Colon (tissue), 2 donors: ENCODE results near the gene PHACTR1.

Experiments
- FAIRE-seq: peaks from 2 replicates; lab custom pipeline; 2012; peaks lifted over from hg19 to GRCh38; lab: Jason Lieb, UNC
- donor health status: control.
- donor health status: control.

Gene PHACTR1

DNA sequence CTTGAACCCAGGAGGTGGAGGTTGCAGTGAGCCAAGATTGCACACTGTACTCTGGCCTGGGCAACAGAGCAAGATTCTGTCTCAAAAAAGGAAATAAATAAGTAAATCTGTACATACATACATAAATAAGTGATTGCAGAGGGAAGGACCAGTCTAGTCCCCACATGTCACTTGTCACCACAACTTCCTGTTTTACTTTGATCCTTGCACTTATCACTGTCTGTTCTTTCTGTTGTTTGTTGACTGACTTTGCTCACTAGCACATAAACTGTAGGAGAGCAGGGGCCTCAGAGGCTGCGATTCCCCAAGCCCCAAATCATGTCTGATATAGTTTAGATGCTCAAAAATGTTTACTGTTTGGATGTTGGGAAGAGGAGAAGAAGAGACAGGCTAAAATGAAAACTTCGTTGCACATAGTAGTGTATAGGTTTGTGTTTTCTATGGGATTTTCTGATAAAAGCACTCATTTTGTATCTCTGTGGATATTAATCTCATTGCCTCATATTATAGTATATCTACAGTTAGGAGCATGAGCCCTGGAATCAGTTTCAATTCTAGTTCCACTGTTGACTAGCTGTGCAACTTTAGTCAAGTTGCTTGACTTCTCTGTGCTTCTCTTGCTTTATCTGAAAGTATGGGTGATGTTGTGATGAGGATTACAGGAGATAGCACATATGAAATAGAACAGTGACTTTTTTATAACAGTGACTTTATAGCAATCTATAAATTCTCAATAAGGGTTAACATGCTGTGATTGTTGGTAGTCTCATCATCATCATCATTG is 446.8 kb downstream of the PHACTR1 start:
- FAIRE-seq = no peak

DNA sequence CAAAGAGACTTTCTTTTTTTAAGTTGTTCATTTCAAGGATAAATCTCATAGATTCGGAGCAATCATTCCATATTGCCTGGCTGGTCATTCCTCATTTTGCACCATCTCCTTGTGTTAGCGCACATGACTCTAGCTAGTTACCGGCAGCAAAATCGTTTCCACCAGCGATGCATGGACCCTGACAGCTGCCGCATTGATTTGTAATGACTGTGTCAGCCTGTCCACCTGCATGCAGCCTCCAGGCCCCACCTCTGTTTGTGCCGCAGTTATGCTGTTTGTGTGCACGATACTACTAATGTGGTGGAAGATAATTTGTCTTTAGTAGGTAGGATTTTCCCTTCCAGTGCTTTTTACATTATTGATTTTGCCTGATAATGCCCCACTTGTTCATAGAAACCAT is 447.7 kb downstream of the PHACTR1 start:
- no peak for FAIRE-seq

DNA sequence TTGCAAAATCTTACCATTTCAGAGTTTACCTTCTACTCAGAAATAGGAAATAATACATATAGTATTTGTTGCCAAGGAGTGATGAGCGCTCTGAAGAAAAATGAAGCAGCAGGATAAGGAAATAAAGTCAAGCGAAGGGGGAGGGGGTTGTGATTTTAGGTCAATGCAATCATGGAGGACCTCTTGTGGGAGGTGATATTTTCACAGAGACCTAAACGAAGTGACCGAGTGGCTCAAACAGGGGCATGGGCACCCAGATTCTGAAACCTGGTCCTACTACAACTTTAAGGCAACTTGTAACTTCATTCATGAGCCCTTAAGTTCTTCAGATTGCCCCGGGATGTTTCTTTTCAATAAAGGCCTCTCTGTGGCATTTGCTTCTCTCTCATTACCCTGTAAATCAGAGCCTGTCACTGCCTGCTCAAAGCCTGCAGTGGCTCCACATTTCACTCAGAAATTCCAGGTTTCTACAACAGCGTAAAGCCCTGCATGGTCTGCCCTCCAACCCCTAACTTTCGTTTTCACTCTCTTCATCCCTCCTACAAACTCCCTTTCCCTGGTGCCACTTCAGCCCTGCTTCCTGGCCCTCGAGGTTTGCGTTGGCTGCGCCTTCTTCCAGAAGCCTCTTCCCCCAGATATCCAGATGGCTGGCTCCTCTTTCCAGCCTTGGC is 449.1 kb downstream of the PHACTR1 start:
- FAIRE-seq = no peak

DNA sequence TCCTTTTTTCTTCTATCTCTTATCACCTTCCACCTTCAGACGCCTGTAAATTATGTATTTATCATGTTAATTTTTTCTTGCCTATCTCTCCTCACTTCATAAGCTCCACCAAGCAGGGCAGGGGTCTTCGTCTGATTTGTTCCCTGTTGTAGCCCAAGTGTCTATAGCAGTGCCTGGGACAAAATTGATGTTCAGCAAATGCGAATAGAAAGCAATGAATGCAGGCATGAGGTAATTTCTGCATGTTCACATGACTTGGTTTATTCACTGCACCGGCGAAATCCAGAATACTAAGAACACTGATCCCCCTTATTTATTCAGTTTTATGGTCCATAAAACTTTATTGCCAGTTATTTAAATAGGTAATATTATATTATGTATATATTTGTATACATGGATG is 449.7 kb downstream of the PHACTR1 start:
- FAIRE-seq = no peak

DNA sequence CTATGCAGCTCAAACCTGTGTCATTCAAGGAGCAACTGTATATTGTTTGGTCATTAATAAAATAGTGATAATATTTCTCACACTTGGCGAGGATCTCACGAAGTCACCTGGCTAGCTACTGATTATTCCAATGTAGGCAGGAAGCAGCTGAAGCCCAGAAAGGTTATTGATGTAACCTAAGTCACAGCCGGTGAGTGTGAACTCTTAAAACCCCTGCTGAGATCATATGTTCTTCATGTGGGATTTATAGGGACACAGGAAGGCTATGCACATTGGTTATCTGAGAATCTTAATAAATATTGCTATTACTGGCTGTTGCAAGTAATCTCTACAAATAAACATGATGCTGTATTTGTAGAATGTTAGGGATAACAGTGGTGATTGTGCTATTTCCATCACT is 450.3 kb downstream of the PHACTR1 start:
- no peak for FAIRE-seq

DNA sequence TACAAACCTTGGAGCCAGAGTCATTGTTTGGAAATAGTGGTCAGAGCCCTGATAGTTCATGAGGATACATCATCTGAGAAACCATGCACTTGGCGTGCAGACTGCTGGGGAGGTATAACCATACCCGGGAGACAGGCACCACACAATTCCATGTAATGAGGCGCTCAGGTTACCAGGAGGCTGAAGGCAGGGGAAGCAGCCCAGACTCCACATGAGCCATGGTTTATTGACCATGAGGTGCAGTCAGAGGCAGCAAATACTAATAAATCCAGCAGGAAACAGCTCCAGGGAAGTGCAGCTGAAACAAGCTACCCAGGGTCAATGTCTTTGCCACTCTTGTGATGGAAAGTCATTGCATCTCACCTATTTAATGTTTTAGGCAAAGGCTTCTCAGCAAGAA is 455.7 kb downstream of the PHACTR1 start:
- no peak for FAIRE-seq

DNA sequence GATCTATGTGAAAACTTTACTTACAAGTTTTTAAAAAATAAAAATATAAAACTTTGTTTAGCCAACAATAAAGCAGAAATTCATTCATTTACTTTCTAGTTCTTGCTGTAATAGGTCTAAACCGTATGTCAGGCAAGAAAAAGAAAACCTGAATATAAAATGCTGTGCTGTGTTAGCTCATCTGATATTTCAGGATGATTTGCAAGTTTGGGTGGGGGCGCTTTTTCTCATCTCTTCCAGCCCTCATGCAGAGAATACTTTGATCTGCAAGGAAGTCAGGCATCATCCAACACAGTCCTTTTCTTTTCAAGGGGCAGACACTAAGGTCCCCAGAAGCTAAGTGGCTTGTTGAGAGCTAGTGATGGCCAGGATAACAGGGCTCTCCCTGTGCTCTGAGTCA is 458.5 kb downstream of the PHACTR1 start:
- FAIRE-seq = no peak

DNA sequence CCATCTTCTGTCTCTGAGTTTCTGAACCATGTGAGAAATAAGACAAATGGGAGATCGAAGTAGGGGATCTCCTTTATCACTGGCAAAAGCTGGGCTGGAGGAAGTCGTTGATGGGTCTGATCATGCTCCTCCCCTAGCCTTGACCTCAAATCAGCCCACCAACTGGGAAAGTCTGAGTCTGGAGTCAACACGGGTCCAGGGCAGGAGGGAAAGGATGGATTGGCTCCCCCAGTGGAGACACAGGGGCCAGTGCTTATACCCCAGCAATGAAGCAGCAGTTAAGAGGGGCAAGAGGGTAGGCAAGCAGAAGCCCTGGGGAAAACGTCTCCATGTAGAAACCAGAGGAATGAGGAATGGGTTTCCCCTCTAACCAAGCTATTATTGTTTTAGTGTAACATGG is 459.2 kb downstream of the PHACTR1 start:
- no peak for FAIRE-seq

DNA sequence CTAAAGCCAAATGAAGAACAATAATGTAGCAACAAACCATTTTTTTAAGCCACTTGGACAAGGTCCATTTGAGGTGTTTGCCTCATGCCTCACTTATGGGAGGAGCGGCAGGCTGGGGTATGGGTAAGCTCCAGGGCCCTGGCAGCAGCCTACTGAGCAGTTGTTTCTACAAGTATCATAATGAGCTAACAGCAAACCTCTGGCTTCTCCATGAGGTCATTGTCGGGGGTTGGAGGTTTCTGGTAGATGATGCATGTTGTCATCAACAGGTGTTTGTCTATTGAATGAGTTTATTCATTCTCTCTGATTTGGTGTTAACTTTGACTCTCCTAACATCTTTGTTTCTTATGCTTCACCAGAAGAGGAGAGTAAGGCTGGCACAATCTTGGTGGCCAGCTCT is 461.1 kb downstream of the PHACTR1 start:
- no peak for FAIRE-seq

DNA sequence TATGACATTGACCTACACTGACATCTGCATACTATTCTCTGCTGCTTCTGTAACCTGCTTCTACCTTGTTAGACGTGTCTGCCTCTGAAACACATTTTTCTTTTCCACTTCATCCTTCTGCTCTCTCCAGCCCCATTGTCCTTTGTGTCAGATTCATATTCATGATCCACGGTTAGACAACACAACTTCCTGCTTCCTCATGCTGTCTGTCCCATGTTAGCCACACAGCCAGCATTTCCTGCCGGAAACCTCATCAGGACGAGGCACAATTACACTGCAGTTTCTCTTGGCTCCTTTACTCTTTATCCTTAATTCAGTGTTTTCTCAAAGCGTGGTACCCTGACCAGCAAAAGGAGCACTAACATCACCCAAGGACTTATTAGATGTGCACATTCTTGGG is 461.5 kb downstream of the PHACTR1 start:
- FAIRE-seq = no peak

DNA sequence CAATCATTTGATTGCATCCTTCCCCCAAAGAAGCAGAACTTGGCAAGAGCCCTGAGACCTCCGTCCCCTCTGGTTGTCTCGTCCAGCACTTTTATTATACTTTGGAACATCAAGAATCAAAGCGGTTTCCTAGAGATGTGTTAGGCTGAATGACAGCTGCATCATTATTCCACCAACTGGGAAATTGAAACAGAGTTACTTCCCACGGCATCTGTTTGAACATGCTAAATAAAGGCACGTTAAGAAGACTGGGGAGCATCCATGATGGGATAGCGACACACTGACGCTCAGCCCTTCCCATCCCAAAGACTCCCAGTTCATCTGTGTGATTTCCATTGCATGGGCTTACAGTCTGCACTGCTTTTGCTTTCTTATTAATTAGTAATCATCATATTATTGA is 464.0 kb downstream of the PHACTR1 start:
- FAIRE-seq = no peak

DNA sequence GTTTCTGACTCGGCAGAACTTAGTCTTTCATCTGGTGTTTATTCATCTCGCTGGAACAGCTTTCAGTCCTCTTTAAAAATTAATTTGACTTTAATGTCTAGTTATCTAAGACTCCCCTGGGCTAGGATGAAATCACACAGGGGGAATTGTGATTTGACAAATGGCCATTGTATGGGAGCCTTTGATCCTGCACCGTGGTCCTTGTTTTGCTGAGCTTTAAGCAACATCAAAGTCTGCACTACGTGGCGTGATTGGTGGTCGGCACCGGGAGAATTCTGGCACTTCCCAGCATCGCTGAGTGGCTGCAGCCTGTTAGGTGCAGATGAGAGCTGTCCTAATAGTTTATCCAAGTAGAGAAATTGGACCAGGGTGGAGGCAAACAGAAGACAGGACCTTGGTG is 464.8 kb downstream of the PHACTR1 start:
- no peak for FAIRE-seq

DNA sequence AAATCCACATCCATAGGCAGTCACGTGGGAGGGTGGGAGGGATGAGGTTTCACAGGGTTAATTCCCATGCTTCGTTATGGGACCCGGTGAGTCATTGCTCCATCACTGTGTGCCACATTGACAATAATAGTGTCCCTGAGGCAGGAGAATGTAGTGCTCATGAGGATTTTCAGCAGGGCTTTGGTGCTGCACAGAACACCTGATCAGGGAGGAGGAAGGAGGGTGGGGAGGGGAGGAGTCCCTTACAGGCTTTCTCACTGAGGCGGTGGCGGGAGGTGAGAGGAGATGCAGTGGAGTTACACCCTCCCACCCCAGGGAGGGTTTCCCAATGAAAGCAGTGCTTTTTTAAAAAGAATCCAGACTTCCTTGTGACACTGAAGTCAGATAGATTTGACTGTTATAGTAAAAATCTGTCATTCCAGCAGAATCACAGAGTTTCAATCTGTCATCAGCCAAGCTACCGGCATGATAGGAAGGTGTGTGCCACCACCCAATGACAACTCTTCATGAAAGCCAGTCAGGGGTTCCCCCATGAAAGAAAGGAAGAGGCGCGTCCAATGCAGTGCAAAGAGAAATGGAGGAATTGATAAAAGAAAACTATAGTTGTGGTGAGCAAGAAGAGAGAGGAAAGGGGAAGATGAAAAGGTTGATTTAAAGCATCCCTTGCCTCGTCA is 467.0 kb downstream of the PHACTR1 start:
- FAIRE-seq = no peak

DNA sequence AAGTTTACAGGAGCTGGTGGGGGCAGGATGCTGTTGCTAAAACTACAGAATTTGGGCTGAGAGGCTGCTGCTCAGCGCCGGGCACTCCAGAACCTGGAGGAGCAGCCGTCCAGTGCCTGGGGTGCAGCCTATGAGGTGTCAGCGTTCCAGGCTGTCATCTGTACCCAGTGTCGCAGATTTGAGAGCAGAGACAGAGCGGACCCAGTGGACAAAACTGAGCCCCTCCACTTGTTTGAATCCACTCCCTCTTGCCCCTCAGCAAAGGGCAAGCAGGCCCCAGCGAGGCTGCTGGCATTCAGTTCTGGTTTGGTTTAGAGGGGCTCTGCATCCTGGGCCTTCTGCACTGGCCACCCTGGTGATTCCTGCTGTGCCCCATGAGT is 467.5 kb downstream of the PHACTR1 start:
- FAIRE-seq = no peak

DNA sequence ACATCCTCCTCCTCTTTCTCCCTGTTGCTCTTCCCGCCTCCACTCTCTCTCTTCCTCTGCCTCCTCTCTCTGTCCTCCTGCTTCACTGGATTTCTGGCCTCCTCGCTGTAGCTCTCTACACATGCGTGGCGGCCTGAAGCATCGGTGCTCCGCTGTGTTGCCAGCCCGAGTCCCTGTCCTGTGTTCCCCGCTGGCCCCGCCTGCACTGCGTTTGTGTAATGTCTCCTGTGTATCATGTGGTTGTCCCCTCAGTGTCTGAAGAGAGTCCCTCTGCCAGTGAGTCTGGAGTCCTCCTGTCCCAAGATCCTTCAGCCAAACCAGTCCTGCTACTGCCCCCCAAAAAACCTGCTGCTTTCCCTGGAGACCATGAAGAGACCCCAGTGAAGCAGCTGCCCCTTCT is 468.0 kb downstream of the PHACTR1 start:
- no peak for FAIRE-seq

DNA sequence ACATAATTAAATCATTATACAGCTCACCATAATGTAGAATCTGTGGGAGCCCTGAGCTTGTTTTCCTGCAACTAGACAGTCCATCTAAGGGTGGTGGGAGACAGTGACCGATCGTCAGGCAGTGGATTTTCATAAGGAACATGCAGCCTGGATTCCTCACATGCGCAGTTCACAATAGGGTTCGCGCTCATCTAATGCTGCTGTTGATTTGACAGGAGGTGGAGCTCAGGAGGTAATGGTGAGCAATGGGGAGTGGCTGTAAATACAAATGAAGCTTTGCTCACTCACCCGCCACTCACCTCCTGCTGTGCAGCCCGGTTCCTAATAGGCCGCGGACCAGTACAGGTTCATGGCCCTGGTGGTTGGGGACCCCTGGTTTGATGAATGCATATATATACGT is 470.3 kb downstream of the PHACTR1 start:
- FAIRE-seq = no peak

DNA sequence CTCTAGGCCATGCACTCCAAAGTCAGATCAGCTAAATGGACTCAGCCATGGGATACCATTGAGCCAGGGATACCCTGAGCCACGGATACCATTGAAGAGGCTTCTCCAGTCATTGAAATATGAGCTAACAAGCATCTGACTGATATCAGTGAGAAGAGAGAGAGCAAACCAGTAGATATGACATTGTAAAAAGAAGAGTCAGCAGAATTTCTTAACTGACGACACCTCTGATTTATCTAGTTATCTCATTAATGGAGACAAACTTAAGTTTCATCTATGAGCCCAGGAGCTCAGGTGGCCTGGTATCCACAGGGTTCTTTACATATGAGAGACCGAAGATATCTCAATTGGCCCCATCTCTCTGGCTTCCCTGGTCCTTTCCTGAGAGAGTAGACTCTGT is 471.1 kb downstream of the PHACTR1 start:
- FAIRE-seq = no peak

DNA sequence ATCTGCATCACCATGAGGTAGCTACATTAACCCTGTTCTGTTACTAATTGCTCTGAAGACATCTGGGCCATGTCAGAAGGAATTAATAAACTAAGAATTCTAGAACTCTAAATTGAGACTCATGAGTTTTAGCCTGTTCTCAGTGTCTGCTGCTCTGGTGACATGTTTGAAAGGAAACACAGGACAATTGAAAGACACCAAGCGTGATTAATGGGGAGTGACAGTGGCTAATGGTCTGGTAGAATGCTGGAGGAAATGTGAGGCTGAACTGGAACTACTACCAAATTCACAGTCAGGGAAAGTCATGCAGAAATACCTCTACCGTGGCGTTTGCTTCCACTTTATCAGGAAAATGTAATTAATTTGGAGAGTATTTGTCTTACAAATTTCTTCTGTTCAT is 471.7 kb downstream of the PHACTR1 start:
- FAIRE-seq = no peak

DNA sequence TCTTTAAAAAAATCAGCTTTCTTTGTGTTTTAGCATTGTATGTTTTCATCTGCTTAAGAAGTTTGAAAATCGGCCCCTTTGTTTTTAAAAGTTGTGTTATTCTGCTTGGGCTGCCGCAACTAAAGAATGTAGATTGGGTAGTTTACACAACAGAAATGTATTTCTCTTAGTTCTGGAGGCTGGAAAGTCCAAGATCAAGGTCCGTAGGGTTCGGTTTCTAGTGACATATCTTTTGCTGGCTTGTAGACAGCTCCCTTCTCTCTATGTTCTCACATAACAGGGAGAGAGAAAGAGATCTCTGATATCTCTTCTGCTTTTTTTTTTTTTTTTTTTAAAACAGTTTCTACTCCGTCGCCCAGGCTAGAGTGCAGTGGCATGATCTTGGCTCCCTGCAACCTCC is 473.1 kb downstream of the PHACTR1 start:
- FAIRE-seq = no peak

DNA sequence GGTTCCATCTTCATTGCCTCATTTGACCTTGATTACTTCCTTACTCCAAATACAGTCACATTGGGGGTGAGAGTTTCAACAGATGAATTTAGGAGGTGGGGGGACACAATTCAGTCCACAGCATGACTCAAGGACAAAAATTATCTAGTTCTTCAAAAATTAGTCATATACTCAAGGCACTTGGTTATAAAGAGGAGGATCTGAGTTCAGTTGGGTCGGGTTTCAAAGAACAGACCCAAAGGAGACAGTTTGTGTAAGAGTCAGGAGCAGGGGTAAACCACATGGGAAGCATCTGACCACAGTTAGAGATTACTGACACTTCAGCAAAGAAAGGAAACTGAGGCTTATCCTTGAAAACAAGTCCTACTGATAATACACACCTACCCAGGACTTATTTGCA is 473.8 kb downstream of the PHACTR1 start:
- FAIRE-seq = no peak

DNA sequence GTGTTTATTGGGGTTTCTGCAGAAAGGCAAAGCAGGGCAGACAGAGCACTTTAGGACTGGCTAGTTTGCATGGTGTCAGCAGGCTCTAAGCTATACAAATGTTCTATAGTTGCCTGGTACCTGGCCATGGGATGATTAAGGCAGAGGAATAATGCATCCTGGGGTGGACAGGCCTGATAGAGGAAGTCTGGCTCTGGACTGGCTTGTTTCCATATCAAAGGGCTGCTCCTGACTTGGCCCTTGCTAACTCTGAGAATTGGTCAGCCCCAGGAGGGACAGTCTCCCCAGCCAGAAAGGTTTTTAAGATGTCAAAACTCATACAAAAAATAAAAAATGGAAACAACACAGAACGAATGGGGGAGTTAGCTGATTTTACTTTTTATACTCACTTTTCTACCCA is 474.9 kb downstream of the PHACTR1 start:
- FAIRE-seq = no peak

DNA sequence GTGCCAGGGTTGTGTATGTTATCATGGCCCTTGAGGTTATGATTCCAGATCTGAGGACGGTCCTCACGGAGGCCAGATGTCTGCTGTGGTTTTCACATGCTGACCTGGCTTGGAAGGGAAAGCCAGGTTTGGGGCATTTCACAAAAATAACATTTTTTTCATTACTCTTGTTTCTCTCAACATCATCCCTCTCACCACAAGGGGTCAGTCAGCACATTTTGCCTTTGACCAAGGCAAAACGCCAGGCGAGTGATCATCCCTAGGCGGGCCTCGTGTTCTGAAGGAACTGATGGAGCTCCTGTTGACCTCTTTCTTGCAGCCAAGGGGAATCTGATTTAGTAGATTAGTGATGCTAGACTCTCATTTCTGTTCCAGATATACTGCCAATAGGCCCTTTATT is 478.3 kb downstream of the PHACTR1 start:
- no peak for FAIRE-seq

DNA sequence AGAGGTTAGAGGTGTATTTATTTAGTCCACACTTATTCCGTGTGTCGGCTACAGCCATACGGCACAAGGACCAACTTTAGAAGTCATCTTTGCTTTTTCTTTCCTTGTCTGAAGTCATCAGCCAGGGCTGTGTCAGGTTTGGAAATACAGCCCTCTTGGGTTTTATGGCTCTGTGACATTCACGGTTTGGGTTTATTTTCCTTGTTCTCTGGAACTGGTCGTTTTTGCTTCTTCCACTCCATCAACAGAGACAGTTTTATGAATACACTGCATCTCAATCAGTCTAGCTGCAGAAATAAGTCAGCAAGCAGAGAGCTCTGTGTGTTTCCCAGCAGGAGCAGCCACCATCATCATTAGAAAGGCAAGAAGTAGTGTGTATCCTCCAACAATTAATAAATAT is 479.2 kb downstream of the PHACTR1 start:
- no peak for FAIRE-seq

DNA sequence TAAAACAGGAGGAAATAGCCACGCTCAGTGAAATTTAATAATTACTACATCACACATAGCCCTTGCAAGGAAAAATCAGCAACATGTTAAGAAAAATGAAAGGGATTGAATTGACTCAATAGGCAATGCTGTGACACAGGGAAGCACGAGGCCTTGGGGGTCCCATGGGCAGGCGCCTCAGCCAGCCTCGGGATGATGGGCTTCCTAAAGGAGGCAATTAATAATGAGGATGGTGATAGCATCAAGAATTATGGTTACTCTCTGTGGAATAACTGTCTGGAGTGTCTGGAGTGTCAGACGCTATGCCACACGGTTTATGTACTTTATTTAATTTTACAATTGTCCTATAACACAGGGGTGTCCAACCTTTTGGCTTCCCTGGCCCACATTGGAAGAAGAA is 481.6 kb downstream of the PHACTR1 start:
- FAIRE-seq = no peak
